Measurements from ENCODE around the gene KDM2A.

The KDM2A gene

DNA sequence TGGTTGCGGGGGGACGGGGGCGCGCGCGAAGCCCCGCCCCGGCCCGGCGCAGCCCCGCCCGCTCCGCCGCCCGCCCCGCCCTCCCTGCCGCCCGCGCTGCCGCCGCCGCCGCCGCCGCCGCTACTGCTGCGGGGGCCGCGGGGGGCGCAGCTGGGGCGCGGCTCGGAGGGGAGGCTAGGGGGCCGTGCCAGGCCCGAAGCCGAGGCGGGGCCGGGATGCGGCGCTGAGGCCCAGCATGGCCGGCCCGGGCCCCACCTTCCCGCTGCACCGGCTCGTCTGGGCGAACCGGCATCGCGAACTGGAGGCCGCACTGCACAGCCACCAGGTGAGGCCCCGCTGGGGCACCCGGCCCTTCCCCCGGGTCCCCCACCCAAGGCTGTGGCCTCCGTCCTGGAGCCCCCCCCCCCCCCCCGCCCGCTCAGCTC is 170.2 kb downstream of the KDM2A start, which contains the start of gene ANKRD13D:
TSS of gene ANKRD13D (plus strand) at position 78 of the 425 bp plus-strand sequence. CDS start at position 236, 158 bp downstream.
- Histone ChIP-seq H3K9me3 (ENCODE audit: severe bottlenecking) (no peaks in the 10 kb centered on the region), H3K4me3 (ENCODE audit: low read depth, low read length) (peak within 1 kb of the TSS; percentile 78), H3K27ac (peak within 1 kb of the TSS; percentile 98), H3K36me3 (peaks cover 61% of the 10 kb centered on the region), H3K27me3 (ENCODE audit: insufficient read depth, low read depth, severe bottlenecking) (no peaks in the 10 kb centered on the region)
- no peak for DNase-seq
- TF ChIP-seq, protein P1, sequence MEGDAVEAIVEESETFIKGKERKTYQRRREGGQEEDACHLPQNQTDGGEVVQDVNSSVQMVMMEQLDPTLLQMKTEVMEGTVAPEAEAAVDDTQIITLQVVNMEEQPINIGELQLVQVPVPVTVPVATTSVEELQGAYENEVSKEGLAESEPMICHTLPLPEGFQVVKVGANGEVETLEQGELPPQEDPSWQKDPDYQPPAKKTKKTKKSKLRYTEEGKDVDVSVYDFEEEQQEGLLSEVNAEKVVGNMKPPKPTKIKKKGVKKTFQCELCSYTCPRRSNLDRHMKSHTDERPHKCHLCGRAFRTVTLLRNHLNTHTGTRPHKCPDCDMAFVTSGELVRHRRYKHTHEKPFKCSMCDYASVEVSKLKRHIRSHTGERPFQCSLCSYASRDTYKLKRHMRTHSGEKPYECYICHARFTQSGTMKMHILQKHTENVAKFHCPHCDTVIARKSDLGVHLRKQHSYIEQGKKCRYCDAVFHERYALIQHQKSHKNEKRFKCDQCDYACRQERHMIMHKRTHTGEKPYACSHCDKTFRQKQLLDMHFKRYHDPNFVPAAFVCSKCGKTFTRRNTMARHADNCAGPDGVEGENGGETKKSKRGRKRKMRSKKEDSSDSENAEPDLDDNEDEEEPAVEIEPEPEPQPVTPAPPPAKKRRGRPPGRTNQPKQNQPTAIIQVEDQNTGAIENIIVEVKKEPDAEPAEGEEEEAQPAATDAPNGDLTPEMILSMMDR (IDR thresholded peaks at IDR 0.05; ENCODE audit: low read depth, low read length), result 0 out of 2 replicates have a peak, but pooled peaks have one; percentile 4

DNA sequence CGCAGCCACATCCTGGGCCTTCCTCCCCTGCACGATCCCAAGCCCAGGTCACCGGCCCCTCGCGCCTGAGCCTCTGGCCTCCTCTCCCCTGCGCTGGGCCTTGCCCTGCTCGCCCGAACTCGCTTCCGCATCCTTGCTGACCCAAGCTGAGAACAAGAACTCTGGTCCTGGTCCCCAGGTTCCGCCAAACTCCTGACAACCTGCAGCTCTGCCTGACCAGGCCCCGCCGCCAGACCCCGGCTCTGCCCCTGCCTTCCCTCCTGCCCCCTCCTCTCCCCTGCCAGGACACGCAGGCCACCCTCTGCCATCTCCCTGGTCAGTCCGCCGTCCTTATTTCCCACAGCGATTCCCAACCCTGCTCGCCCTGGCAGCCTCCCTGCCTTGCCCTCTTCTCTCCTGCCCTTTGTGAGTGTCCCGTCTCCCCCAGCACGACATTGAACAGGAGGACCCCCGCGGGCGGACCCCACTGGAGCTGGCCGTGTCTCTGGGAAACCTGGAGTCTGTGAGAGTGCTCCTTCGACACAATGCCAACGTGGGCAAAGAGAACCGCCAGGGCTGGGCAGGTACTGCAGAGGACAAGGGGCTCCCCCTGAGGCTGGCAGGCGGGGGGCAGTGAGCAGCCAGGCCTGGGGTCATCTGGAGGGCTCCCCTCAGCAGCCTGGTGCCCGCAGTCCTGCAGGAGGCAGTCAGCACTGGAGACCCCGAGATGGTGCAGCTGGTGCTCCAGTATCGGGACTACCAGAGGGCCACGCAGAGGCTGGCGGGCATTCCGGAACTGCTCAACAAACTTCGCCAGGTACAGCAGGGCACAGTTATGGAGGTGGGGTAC is 170.8 kb downstream of the KDM2A start:
- no peak for DNase-seq
- Histone ChIP-seq H3K27ac (peak overlapping the region; percentile 77), H3K4me3 (ENCODE audit: low read depth, low read length) (peak overlapping the region; percentile 50), H3K27me3 (ENCODE audit: insufficient read depth, low read depth, severe bottlenecking) (no peaks in the 10 kb centered on the region), H3K36me3 (peaks cover 59% of the 10 kb centered on the region), H3K9me3 (ENCODE audit: severe bottlenecking) (no peaks in the 10 kb centered on the region)
- TF ChIP-seq, protein P1 (IDR thresholded peaks at IDR 0.05; ENCODE audit: low read depth, low read length), result no peak

DNA sequence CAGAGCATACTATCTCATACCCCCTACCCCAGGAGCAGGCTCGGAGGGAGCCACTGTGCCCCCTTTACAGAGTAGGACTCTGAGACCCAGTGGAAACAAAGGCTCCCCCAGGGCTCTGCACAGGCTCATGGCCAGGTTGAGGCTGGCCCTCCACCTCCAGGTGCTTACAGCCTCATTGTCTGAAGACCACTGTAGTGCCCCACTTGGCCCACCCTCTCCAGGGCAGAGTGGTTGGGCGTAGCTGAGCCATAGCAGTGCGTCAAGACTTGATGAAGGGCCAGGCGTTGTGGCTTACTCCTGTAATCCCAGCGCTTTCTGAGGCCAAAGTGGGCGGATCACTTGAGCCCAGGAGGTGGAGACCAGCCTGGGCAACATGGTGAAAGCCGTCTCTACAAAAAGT is 171.7 kb downstream of the KDM2A start:
- Histone ChIP-seq H3K4me3 (ENCODE audit: low read depth, low read length) (no peak overlapping the region), H3K27me3 (ENCODE audit: insufficient read depth, low read depth, severe bottlenecking) (no peaks in the 10 kb centered on the region), H3K27ac (peak overlapping the region; percentile 32), H3K36me3 (peaks cover 52% of the 10 kb centered on the region), H3K9me3 (ENCODE audit: severe bottlenecking) (peaks cover under 1% of the 10 kb centered on the region)
- TF ChIP-seq, protein P1 (IDR thresholded peaks at IDR 0.05; ENCODE audit: low read depth, low read length), result no peak
- DNase-seq, result peak; percentile 66

DNA sequence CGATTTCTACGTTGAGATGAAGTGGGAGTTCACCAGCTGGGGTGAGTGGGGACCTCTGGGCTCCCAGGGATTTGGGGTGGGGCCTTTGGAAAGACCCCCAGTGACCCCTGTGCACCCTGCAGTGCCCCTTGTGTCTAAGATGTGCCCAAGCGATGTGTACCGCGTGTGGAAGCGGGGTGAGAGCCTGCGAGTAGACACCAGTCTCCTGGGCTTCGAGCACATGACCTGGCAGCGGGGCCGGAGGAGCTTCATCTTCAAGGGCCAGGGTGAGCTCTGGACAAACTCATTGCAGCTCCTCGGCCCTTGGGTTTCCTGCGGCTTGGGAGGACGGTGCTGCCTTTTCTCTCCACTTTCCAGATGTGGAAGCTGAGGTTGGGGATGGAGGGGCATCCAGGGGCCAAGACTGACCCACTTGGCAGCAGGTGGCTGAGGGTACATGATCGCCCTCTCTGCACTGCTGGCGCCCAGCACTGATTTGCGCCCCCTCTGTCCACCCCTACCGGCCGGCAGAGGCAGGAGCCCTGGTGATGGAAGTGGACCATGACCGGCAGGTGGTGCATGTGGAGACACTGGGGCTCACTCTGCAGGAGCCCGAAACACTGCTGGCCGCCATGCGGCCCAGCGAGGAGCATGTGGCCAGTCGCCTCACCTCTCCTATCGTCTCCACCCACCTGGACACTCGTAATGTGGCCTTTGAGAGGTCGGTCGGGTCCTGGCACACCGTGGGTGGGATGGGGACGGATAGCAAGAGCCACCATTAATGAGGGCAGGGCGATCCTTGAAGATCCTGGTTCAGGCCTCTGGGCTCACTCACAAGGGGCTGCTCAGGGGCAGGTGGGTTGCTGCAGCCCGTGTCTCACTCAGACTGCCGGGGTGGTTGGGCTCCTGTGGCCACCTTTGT is 172.7 kb downstream of the KDM2A start:
- H3K27me3 ChIP-seq (ENCODE audit: insufficient read depth, low read depth, severe bottlenecking), result no peaks in the 10 kb centered on the region
- DNase-seq, result no peak
- peaks cover 52% of the 10 kb centered on the region for H3K36me3 ChIP-seq
- TF ChIP-seq, protein P1 (IDR thresholded peaks at IDR 0.05; ENCODE audit: low read depth, low read length), result no peak
- H3K27ac ChIP-seq, result no peak overlapping the region
- peaks cover 5% of the 10 kb centered on the region for H3K9me3 ChIP-seq (ENCODE audit: severe bottlenecking)
- H3K4me3 ChIP-seq (ENCODE audit: low read depth, low read length), result no peak overlapping the region

DNA sequence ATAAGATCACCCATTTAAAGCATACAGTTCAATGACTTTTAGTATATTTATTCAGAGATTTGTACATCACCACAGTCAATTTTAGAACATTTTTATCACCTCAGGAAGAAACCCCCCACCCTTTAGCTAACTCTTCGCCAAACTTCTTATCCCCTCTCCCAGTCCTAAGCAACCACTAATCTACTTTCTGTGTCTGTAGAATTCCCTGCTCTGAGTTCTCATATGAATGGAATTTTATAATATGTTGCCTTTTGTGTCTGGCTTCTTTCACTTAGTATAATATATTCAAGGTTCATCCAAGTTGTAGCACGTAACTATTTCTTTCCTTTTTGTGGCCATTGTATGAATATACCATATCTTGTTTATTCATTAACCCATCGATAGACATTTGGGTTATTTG is 173.6 kb downstream of the KDM2A start:
- TF ChIP-seq, protein P1 (IDR thresholded peaks at IDR 0.05; ENCODE audit: low read depth, low read length), result no peak
- Histone ChIP-seq H3K9me3 (ENCODE audit: severe bottlenecking) (peaks cover 5% of the 10 kb centered on the region), H3K4me3 (ENCODE audit: low read depth, low read length) (no peak overlapping the region), H3K27me3 (ENCODE audit: insufficient read depth, low read depth, severe bottlenecking) (no peaks in the 10 kb centered on the region), H3K27ac (no peak overlapping the region), H3K36me3 (peaks cover 47% of the 10 kb centered on the region)
- no peak for DNase-seq

Measured in WERI-Rb-1 (cell line).